ENCODE measurements around the gene FUT2. TPM values are rescaled to one million over a fixed set of nuclear protein-coding genes. Genes with fewer than 3 reads are reported as not detected.

Gene FUT2
- total and polyA plus RNA-seq, 2 donors (not counting 1 experiment from before 2014, with no cell fraction given): not detected

DNA sequence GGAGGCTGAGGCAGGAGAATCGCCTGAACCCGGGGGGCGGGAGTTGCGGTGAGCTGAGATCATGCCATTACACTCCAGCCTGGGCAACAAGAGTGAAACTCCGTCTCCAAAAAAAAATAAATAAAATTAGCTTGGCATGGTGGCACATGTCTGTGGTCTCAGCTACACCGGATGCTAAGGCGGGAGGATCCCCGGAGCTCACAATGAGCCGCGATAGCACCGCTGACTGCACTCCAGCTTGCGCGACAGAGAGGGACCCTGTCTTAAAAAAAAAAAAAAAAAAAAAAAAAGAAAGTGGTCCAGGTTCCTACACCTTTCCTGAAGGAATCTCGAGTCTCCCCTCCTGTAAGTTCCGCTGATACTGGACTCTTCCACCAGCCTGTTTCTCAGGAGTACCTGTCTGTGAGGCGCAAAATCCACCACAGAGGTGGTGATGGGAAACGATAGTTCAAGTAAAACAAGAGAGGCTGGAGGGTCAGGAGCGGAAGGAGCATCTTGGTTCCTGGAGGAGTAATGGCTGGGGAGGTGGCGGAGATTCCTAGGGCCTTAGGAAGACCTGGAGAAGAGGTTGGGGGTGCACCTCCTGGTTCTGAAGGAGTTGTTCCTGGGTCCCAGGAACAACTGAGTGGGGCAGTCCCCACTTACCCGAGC is 56.2 kb downstream of the FUT2 start:
- ChIA-PET CTCF (interaction anchor here (0.6 to 0.7 kb wide), 3 partner anchors 9 to 75 kb away, joined by 3 to 4 read pairs (median 3); no protein-coding TSS in a partner anchor), POLR2A (no interaction called here)
- Histone ChIP-seq H2AFZ (ENCODE audit: insufficient read depth, low read depth, low read length, poor library complexity, severe bottlenecking) (peak overlapping the region; percentile 58), H3K9me3 (ENCODE audit: control extremely low read depth in 1 of 3, control insufficient read depth in 2 of 3, insufficient read depth in 1 of 3, low read length in 2 of 3) (peaks cover 0 to 16% (median 0%) of the 10 kb centered on the region in 3 donors), H3K4me2 (replicated peaks; ENCODE audit: low read depth, low read length, poor library complexity, severe bottlenecking) (peak overlapping the region; percentile 89), H3K79me2 (ENCODE audit: control insufficient read depth, insufficient read depth, low read length) (no peaks in the 10 kb centered on the region), H4K20me1 (ENCODE audit: control insufficient read depth, insufficient read depth, low read length, poor library complexity, severe bottlenecking) (no peaks in the 10 kb centered on the region), H3K27me3 (replicated peaks in 1 of 4; ENCODE audit: control extremely low read depth in 1 of 4, control insufficient read depth in 3 of 4, insufficient read depth in 4 of 4, low read length in 3 of 4) (peaks cover 0 to 75% (median 23%) of the 10 kb centered on the region in 4 experiments), H3K27ac (ENCODE audit: low read length in 2 of 2) (no peak overlapping the region), H3K9ac (ENCODE audit: low read length) (peak overlapping the region; percentile 52), H3K4me1 (ENCODE audit: control insufficient read depth in 2 of 2, insufficient read depth in 2 of 2, low read length in 2 of 2) (peaks cover 19 to 20% of the 10 kb centered on the region in 2 donors), H3K4me3 (ENCODE audit: control extremely low read depth in 1 of 5, extremely low read depth in 1 of 5, insufficient read depth in 1 of 5, low read depth in 2 of 5, low read length in 4 of 5) (peak overlapping the region in 3 of 5 experiments; percentile 36 to 52 (median 44)), H3K36me3 (replicated peaks in 1 of 2; ENCODE audit: control extremely low read depth in 1 of 2, control insufficient read depth in 1 of 2, extremely low read depth in 1 of 2, insufficient read depth in 2 of 2, low read length in 1 of 2) (no peaks in the 10 kb centered on the region)
- DNase-seq: peak; percentile 42
- no peak overlapping the region for H3K27ac Mint-ChIP-seq
- peak overlapping the region; percentile 78 for H3K4me3 Mint-ChIP-seq
- H3K9me3 Mint-ChIP-seq (ENCODE audit: insufficient read depth): no peaks in the 10 kb centered on the region
- H3K4me1 Mint-ChIP-seq: peaks cover 20% of the 10 kb centered on the region
- no peak for ATAC-seq (ENCODE audit: low read depth)
- peaks cover 37% of the 10 kb centered on the region for H3K27me3 Mint-ChIP-seq
- intact Hi-C loops (cut with micrococcal nuclease): no loop called here
- WGBS (ENCODE audit: insufficient coverage): 25% methylated on average over 17 of the region's 20 CpGs
- no peak for TF ChIP-seq EZH2 (IDR thresholded peaks at IDR 0.05; ENCODE audit: borderline replicate concordance, insufficient read depth, low read depth, low read length, poor library complexity, severe bottlenecking)
- TF ChIP-seq, protein P1, sequence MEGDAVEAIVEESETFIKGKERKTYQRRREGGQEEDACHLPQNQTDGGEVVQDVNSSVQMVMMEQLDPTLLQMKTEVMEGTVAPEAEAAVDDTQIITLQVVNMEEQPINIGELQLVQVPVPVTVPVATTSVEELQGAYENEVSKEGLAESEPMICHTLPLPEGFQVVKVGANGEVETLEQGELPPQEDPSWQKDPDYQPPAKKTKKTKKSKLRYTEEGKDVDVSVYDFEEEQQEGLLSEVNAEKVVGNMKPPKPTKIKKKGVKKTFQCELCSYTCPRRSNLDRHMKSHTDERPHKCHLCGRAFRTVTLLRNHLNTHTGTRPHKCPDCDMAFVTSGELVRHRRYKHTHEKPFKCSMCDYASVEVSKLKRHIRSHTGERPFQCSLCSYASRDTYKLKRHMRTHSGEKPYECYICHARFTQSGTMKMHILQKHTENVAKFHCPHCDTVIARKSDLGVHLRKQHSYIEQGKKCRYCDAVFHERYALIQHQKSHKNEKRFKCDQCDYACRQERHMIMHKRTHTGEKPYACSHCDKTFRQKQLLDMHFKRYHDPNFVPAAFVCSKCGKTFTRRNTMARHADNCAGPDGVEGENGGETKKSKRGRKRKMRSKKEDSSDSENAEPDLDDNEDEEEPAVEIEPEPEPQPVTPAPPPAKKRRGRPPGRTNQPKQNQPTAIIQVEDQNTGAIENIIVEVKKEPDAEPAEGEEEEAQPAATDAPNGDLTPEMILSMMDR (IDR thresholded peaks at IDR 0.05): no peak
